Left lung (tissue), 10 donors: ENCODE results near the gene ZNF362. TPM values are rescaled to one million over a fixed set of nuclear protein-coding genes. Genes with fewer than 3 reads are reported as not detected.

Experiments
- ATAC-seq: fragments of 200-7000 bp; cut with Tn5 transposase; one replicate; pipeline ENCODE4 v1.9.1; 2020; ENCODE audit warnings: moderate library complexity
- DNase-seq, 4 donors: peaks; one replicate each; pipeline ENCODE4 v3.0.0-alpha.2; 2013 to 2020
- H3K27ac ChIP-seq, 2 donors: fragments of 200-600 bp; sonication (generic) in 1 of 2; one replicate each; pipeline versions ENCODE4 v1.5.0 to v1.8.0; 2020 to 2021
- H3K27me3 ChIP-seq, 2 donors: fragments of 200-600 bp; sonication (generic) in 1 of 2; one replicate each; pipeline versions ENCODE4 v1.5.0 to v1.8.0; 2020 to 2021
- H3K36me3 ChIP-seq, 2 donors: fragments of 200-600 bp; sonication (generic) in 1 of 2; one replicate each; pipeline versions ENCODE4 v1.5.0 to v1.8.0; 2020 to 2021
- H3K4me1 ChIP-seq, 2 donors: fragments of 200-600 bp; one replicate each; pipeline ENCODE4 v1.8.0; 2021
- H3K4me3 ChIP-seq, 2 donors: fragments of 200-600 bp; sonication (generic) in 1 of 2; one replicate each; pipeline versions ENCODE4 v1.5.0 to v1.8.0; 2020 to 2021; ENCODE audit warnings: mild to moderate bottlenecking in 1 of 2
- H3K9me3 ChIP-seq, 2 donors: fragments of 200-600 bp; sonication (generic) in 1 of 2; one replicate each; pipeline versions ENCODE4 v1.5.0 to v1.8.0; 2020 to 2021
- CTCF ChIP-seq, 2 donors: fragments of 200-600 bp; sonication (generic) in 1 of 2; IDR thresholded peaks; one replicate each; pipeline versions ENCODE4 v1.5.0 to v1.8.0; 2021; ENCODE audit warnings: antibody characterized with exemption in 2 of 2
- intact Hi-C, 2 donors: fragments of 100-400 bp; cut with DNase I; formaldehyde crosslinking; loops; one replicate each; pipeline versions ENCODE4 v1.11.2 to v1.14.2; 2022
- polyA plus RNA-seq, 6 donors: library from polyadenylated mRNA; unstranded; fragments of 120-200 nt; gene quantifications; one replicate each; pipeline ENCODE4 v1.2.1, GENCODE V29; 2013; ENCODE audit not compliant: insufficient read length in 6 of 6
- total RNA-seq, 2 donors: library from RNA; stranded (reverse); fragmentation: NEBNext Ultra II Directional; extraction: Animal tissue kit (Norgen Biotek cat#: 25700); gene quantifications; one replicate each; pipeline ENCODE4 v1.2.1, GENCODE V29; 2021
- donor health status: DM: no; HTN: yes; CAD: no.
- donor health status: DM: no; HTN: no; CAD: no.

Gene ZNF362
- total and polyA plus RNA-seq, 8 donors: 25.9 to 60.0 (median 52.0) TPM

- no peak for TF ChIP-seq CTCF (IDR thresholded peaks at IDR 0.05)
- H3K27me3 ChIP-seq: no peaks in the 10 kb centered on the region
- no peaks in the 10 kb centered on the region for H3K9me3 ChIP-seq
- no peaks in the 10 kb centered on the region for H3K36me3 ChIP-seq
- H3K27ac ChIP-seq: no peak overlapping the region
- no peaks in the 10 kb centered on the region for H3K4me1 ChIP-seq
- no peak for ATAC-seq
- H3K4me3 ChIP-seq: no peak overlapping the region
- DNase-seq: no peak
- intact Hi-C loops: no loop called here
Measured at GRCh38 chr1:33244143-33244808, 12.0 kb upstream of the ZNF362 start.

GRCh38 chr1:33244809-33245186, 11.5 kb upstream of the ZNF362 start:
- Histone ChIP-seq H3K9me3 (no peaks in the 10 kb centered on the region), H3K27me3 (no peaks in the 10 kb centered on the region), H3K27ac (no peak overlapping the region), H3K4me1 (no peaks in the 10 kb centered on the region), H3K36me3 (no peaks in the 10 kb centered on the region), H3K4me3 (no peak overlapping the region)
- intact Hi-C loops: no loop called here
- no peak for TF ChIP-seq CTCF (IDR thresholded peaks at IDR 0.05)
- DNase-seq (no peak), ATAC-seq (no peak)

DNA sequence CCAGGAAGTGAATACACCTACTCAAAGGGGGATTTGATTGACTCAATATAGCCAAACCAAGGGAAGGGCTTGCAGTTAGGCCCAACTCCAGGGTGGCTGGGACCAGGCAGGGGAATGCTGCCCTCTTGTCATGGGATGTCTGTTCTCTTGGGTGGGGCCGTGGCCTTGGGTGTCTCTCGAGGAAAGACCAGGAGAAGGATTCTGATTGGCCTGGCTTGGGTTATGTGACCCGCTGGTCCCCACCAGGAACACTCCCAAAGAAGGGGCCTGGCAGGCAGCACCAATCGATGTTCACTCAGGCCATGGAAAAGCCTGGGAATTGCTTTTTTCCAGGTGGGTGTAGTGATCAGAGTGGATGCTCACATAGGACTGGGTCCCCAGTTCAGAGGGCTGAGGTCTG, 10.1 kb upstream of the ZNF362 start:
- no peak for ATAC-seq
- intact Hi-C loops: no loop called here

DNA sequence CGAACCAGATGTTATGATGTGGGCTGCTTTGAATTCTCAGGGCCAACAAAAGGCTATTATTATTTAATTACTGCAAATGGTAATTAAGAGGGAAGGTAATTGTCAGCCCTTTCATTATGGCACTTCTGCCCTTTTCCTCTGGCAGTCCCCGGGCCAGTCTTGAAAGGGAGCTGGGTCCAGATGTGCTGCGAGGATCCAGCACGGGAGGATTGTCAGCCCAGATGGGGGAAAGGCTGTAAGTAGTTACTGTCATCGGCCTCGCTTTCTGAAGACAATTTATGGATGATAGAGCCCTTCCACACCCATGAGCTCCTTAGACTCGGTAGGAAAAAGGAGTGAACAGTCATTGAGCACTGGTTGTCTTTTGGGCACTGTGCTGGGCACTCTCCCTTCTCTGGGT, 8.7 kb upstream of the ZNF362 start:
- no peak for ATAC-seq
- intact Hi-C loops: no loop called here
- Histone ChIP-seq H3K4me3 (no peak overlapping the region), H3K4me1 (no peaks in the 10 kb centered on the region), H3K9me3 (no peaks in the 10 kb centered on the region), H3K36me3 (no peaks in the 10 kb centered on the region), H3K27ac (no peak overlapping the region), H3K27me3 (no peaks in the 10 kb centered on the region)
- no peak for DNase-seq
- TF ChIP-seq CTCF (IDR thresholded peaks at IDR 0.05): no peak

More for the DNA sequence above, 10.1 kb upstream of the ZNF362 start:
- Histone ChIP-seq H3K9me3 (no peaks in the 10 kb centered on the region), H3K4me1 (no peaks in the 10 kb centered on the region), H3K27ac (no peak overlapping the region), H3K36me3 (no peaks in the 10 kb centered on the region), H3K27me3 (no peaks in the 10 kb centered on the region), H3K4me3 (no peak overlapping the region)
- no peak for TF ChIP-seq CTCF (IDR thresholded peaks at IDR 0.05)
- DNase-seq: no peak

GRCh38 chr1:33248244-33248643, 8.0 kb upstream of the ZNF362 start:
- DNase-seq: no peak
- intact Hi-C loops: no loop called here
- H3K27ac ChIP-seq: no peak overlapping the region
- no peaks in the 10 kb centered on the region for H3K9me3 ChIP-seq
- no peaks in the 10 kb centered on the region for H3K4me1 ChIP-seq
- no peak for ATAC-seq
- H3K27me3 ChIP-seq: no peaks in the 10 kb centered on the region
- no peak for TF ChIP-seq CTCF (IDR thresholded peaks at IDR 0.05)
- no peaks in the 10 kb centered on the region for H3K36me3 ChIP-seq
- H3K4me3 ChIP-seq: no peak overlapping the region
